ENCODE data around the gene TCF4.

Gene TCF4

GRCh38 chr18:55345103-55345950 is 242.7 kb downstream of the TCF4 start:
- CTCF ChIA-PET, result interaction anchor here (1.6 to 3.4 kb wide), 5 partner anchors 8 to 111 kb away, joined by 4 to 15 read pairs (median 7); no protein-coding TSS in a partner anchor
- no peak for TF ChIP-seq CTCF (IDR thresholded peaks at IDR 0.05; ENCODE audit: control extremely low read depth, extremely low read depth, low read depth, missing control alignments)
- DNase-seq (ENCODE audit: extremely low spot score), result no peak
- POLR2A ChIA-PET, result no interaction called here

- CTCF ChIA-PET, result interaction anchor here (0.6 to 3.4 kb wide), 13 partner anchors 9 to 1232 kb away, joined by 3 to 15 read pairs (median 4); no protein-coding TSS in a partner anchor
- peak; percentile 48 for TF ChIP-seq CTCF (IDR thresholded peaks at IDR 0.05; ENCODE audit: control extremely low read depth, extremely low read depth, low read depth, missing control alignments)
- no peak for DNase-seq (ENCODE audit: extremely low spot score)
- POLR2A ChIA-PET, result no interaction called here
Observed at GRCh38 chr18:55343396-55344073, 244.5 kb downstream of the TCF4 start.

GRCh38 chr18:55340998-55341397 is 247.0 kb downstream of the TCF4 start:
- ChIA-PET POLR2A (no interaction called here), CTCF (interaction anchor here (0.9 to 1.9 kb wide), 5 partner anchors 10 to 1234 kb away, joined by 3 to 9 read pairs (median 3); no protein-coding TSS in a partner anchor)
- DNase-seq (ENCODE audit: extremely low spot score), result no peak
- TF ChIP-seq CTCF (IDR thresholded peaks at IDR 0.05; ENCODE audit: control extremely low read depth, extremely low read depth, low read depth, missing control alignments), result no peak

DNA sequence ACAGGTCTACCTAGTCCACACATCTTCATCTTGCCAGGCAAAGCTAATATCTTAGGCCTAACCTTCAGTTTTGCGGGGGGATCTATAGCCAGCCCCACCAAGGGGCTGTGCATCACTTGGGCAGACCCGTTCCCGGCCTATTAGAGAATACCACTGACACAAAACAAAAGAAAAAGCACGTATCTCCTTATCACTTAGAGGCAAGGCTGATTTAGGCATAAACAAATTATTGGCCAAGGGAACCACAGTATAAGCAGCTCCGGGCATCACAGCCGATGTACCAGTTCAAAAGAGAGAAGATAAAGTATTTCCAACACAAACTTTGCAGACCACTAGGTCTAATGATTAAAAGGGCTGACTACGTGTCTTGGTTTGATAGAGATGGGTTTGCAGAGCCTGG is 248.0 kb downstream of the TCF4 start:
- no peak for DNase-seq (ENCODE audit: extremely low spot score)
- ChIA-PET CTCF (interaction anchor here (1.2 kb wide), 1 partner anchor 16 kb away, joined by 3 read pairs; no protein-coding TSS in a partner anchor), POLR2A (no interaction called here)
- TF ChIP-seq CTCF (IDR thresholded peaks at IDR 0.05; ENCODE audit: control extremely low read depth, extremely low read depth, low read depth, missing control alignments), result no peak

GRCh38 chr18:55338978-55339650 is 248.9 kb downstream of the TCF4 start:
- ChIA-PET CTCF (no interaction called here), POLR2A (no interaction called here)
- no peak for DNase-seq (ENCODE audit: extremely low spot score)
- TF ChIP-seq CTCF (IDR thresholded peaks at IDR 0.05; ENCODE audit: control extremely low read depth, extremely low read depth, low read depth, missing control alignments), result no peak

- no peak for TF ChIP-seq CTCF (IDR thresholded peaks at IDR 0.05; ENCODE audit: control extremely low read depth, extremely low read depth, low read depth, missing control alignments)
- POLR2A ChIA-PET, result no interaction called here
- CTCF ChIA-PET, result interaction anchor here (1.2 kb wide), 1 partner anchor 9 kb away, joined by 3 read pairs; no protein-coding TSS in a partner anchor
Observed at GRCh38 chr18:55337908-55338521, 250.0 kb downstream of the TCF4 start.

More at GRCh38 chr18:55337908-55338521, 250.0 kb downstream of the TCF4 start:
- no peak for DNase-seq (ENCODE audit: extremely low spot score)
